ENCODE measurements around the gene TMPRSS11B.
"Not testable (repeated sequence)": the region's sequence is repeated elsewhere in the genome, so short reads cannot be mapped to it uniquely, and the experiment has no call there.

TMPRSS11B gene, protein sequence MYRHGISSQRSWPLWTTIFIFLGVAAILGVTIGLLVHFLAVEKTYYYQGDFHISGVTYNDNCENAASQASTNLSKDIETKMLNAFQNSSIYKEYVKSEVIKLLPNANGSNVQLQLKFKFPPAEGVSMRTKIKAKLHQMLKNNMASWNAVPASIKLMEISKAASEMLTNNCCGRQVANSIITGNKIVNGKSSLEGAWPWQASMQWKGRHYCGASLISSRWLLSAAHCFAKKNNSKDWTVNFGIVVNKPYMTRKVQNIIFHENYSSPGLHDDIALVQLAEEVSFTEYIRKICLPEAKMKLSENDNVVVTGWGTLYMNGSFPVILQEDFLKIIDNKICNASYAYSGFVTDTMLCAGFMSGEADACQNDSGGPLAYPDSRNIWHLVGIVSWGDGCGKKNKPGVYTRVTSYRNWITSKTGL

DNA sequence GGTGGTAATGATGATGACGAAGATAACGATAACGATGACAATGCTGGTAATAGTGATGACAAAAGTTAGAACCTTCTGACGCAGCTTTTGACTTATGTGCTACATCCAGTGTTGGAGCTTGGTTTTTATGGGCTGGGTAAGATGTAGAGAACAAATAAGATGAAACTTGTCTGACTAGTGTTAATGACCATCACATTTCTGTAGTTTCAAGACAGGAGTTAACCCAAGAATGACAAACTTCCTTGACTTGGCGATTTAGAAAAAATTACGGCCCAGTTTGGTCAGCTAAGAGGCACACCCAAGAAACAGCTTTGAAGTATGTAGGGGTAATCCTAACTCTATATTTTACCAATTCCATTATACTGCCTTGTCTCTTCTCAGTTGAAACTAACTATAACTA lies at the start of gene TMPRSS11B:
TSS of gene TMPRSS11B (minus strand) at position 101 of the 400 bp plus-strand sequence. CDS start 136 bp downstream, outside the sequence.
- no peak for DNase-seq

DNA sequence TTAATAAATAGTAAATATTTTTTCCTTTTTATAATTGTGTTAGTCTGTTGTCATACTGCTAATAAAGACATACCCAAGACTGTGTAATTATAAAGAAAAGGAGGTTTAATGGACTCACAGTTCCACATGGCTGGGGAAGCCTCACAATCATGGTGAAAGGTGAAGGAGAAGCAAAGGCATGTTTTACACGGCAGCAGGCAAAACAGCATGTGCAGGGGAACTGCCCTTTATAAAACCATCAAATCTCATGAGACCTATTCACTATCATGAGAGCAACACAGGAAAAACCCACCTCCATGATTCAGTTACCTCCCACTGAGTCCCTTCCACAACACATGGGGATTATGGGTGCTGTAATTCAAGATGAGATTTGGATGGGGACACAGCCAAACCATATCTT lies 45.8 kb upstream of the TMPRSS11B start:
- DNase-seq: no peak

DNA sequence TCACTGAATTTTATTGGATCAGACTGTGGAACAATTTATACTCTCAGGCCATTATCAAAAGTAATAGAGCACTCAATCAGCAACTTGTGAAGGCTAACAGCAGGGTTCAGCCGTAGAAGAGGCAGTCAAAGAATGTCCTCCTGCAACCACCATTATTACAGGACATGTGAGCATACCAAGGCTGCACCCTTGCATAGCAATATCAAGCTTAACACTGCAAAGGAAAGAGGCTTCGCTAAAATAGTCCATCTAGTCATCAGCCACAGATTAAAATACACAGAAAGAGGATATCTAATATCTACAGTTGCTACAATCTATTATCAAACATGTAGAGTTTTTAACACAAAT lies 42.9 kb upstream of the TMPRSS11B start:
- DNase-seq: no peak

DNA sequence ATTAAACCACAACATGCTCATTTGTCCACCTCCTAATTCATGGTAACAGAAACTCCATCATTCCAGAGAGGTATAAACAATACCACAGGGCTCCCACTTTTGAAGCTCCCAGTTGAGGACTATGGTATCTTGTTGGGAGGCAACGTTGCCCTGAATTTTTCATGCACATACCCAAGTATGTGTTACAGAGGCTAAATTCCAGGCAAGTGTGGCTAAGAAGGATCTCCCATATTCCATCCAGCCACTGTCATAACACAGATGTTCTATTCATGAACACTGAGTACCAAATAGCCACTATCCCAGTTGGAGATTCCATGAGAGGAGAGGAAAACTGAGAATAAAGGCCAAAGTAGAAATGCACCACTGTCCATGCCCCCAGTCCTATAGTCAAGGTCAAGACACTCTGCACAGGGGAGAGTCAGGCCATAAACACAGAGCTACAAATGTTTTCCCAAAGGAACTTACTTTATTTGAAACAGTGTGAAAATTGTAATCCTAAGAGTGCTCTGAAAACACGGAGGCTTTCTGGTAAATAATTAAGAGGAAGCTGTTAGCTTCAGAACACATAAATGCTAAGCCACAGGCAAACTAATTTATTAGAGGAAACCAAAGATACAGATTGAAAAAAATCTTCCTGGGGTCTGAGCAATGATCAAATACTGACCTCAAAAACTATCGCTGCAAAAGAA lies 42.4 kb upstream of the TMPRSS11B start:
- no peak for DNase-seq

DNA sequence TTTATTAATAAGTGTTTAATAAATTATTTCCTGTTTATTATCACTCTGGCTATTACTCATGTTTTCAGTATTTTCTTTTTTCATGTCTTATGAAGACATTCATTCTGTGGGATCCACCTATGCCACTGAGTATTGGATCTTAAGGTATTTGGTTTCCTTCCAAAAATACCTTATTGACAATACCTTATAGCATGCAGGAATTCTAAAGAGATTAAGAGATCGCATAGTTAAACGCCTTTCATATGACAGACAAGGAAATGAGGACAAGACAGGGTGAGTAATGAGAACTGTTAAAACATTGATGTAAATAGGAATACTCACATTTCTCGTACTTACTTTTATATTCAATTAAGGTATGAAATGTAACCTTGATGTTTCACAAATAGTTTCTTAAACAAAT lies 38.2 kb upstream of the TMPRSS11B start:
- no peak for DNase-seq

DNA sequence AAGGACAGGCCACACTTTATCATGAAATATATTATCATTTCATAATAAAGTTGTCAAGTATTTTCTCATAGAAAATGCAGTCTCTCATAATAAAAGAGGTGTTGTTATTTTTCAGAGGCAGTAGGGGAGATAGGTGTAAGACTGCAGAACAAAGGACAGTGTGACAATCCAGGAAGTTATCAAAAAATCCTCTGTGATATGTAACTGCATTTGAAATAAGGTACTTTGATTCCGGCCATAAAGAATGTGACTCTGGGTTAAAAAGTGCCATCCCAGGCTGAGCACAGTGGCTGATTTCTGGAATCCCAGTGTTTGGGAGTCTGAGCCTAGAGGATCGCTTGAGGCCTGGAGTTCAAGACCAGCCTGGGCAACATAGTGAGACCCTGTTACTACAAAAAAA lies 37.6 kb upstream of the TMPRSS11B start:
- DNase-seq: no peak

DNA sequence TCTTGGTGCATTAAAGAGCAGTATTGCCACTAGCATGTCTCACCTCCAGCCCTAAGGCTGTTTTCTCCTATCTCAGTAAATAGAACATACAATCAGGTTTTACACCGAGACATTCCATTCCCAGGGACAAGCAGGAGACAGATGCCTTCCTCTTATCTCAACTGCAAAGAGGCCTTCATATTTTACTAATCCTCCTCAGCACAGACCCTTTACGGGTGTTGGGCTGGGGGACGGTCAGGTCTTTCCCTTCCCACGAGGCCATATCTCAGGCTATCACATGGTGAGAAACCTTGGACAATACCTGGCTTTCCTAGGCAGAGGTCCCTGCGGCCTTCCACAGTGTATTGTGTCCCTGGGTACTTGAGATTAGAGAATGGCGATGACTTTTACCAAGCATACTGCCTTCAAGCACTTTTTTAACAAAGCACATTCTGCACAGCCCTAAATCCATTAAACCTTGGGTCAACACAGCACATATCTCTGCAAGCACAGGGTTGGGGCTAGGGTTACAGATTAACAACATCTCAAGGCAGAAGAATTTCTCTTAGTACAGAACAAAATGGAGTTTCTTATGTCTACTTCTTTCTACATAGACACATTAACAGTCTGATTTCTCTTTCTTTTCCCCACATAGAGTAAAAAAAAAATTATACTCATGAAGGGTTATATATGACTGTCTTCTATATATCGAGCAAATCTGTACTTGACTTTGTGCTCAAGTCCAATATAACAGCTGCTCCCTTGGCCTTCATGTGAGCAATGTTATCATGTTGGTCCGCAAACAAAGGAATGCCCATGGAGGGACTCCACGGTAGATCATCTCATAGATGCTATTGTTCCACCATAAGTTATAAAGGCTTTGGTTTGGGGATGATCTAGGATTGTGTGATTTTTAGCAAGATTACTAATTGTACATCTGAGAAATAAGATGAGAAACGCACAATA lies 36.6 kb upstream of the TMPRSS11B start:
- DNase-seq: not testable (repeated sequence)

DNA sequence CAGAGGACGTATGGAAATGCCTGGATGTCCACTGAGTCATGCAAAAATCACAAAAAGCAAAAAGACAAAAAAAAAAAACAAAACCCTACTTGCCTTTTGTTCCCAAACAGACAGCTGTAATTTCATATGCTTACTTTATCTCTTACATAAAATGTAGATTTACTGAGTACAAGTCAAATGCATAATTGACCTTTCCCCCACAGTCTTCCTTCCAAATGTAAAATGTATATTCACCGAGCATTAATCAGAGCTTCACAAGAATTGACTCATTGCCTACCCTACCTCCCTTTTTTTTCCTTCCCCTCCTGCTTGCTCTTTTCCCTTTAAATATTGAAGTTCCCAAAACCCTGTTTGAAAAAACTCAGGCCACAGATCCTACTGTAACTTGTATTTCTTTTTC lies 32.5 kb upstream of the TMPRSS11B start:
- DNase-seq: no peak

DNA sequence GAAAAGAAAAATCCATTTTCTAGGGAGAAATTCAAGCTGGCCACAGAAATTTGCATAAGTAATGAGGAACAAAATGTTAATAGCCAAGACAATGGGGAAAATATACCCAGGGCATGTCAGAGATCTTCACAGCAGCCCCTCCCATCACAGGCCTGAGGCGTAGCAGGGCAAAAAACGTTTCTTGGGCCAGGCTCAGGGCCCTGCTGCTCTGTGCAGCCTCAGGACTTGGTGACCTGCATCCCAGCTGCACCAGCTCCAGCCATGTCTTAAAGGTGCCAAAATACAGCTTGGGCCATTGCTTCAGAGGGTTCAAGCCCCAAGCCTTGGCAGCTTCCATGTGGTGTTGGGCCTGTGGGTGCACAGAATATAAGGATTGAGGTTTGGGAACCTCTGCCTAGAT lies 32.1 kb upstream of the TMPRSS11B start:
- DNase-seq: no peak

DNA sequence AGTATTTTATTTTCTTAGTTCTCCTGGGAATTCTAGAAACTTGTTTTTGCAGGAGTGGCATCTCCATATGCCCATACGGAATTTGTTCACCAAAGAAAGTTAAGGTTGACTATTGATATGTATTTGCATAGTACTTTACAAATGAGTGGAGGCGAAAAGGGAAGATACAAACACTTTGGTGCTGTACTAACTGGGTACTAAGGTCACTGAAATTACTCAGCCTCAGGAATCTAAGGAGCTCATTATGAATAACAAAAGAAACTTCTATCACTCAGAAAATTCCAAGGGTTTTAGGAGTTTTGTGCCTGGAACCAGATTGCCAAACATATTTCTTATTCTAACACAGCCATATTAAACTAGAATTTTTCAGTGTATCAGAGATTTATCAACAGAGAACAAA lies 27.4 kb upstream of the TMPRSS11B start:
- DNase-seq: no peak

DNA sequence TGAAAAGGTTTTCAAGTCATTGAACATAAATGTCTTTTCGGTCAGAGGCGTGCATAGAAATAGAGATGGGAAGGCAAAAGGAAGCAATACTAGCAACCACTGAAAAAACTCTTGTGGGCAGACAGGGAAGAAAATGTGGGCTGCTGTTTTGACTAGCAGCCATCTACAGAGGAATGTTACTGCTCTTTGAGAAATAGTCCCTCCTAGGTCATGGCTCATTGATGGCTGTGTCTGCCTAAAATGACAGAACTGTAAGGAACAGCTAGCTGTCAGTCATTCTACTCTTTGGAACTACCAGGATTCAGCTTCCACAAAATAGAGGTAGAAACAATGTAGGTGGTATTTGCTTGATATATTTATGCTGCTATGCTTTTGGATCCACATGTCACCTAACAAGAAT lies 26.9 kb upstream of the TMPRSS11B start:
- DNase-seq: no peak

DNA sequence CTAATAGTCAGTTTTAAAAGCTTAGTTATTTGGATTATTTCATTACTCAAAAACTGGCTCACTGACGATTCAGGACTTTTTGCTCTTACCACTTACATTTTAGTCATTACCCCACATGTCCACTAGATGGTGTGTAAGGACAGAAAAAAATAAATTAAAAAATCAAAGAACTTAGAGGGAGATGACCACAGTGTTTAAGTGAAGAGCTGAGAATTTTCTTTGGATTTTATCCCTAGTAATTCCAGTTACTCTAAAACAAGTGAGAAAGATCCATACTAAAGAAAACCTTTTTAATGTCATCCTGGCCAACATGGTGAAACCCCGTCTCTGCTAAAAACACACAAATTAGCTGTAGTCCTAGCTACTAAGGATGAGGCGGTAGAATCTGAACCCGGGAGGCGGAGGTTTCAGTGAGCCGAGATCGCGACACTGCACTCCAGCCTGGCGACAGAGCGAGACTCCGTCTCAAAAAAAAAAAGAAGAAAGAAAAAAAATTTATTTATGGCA lies 26.4 kb upstream of the TMPRSS11B start:
- peak; percentile 54 for DNase-seq

DNA sequence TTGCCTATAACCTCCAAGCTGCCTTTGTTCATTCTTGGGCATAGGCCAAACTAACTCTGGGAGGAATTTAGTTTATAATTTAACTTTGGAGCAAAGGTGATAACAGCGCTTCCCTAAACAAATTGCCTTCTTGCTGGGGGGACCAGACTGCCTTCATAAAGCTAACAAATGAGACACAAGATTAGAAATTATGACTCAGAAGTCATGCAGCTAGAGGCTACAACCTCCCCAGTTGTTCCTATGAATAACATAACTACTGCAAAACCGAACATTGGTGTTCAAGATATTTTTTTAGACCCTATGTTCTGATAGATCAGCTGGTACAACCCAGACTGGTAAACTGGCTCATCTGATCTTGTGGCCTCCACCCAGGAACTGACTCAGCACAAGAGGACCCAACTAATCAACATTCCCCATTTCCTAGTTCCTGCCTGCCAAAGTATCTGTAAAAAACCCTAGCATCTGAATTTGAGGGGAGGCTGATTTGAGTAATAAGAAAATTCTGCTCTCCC lies 22.0 kb upstream of the TMPRSS11B start:
- DNase-seq: no peak

DNA sequence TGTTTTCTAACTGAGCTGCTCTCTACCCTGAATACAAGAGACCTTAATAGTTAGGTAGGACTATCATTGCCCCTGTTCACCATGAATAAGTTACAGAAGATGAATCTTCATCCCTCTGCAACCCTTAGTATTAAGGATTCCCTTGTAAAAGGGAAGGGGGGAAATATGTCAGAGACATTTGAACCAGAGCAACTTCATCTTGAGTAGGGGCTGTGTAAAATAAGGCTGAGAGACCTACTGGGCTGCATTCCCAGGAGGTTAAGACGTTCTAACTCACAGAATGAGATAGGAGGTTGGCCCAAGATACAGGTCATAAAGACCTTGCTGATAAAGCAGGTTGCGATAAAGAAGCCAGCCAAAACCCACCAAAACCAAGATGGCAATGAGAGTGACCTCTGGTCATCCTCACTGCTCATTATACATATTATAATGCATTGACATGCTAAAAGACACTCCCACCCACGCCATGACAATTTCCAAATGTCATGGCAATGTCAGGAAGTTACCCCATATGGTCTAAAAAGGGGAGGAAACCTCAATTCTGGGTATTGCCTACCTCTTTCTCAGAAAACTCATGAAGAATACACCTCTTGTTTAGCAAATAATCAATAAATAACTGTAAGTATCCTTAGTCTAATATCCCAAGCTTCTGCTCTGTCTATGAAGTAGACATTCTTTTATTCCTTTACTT lies 19.5 kb upstream of the TMPRSS11B start:
- no peak for DNase-seq

DNA sequence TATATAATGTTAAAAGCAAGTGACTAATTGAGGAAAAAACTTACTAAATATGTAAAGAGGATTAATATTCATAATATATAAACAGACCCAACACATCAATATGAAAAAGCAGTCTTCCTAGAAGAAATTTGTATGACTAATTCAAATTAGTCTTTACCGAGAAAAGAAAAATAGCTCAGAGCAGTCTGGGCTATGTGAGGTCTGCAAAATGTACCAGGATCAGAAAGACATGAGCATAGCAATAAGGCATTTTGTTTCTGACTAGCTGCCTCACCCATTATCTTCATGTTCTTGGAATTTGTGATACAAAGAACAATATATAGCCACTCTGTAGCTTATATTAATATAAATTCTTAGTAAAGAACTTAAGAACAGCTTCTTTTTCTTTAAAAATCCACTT lies 13.7 kb upstream of the TMPRSS11B start:
- DNase-seq: no peak

DNA sequence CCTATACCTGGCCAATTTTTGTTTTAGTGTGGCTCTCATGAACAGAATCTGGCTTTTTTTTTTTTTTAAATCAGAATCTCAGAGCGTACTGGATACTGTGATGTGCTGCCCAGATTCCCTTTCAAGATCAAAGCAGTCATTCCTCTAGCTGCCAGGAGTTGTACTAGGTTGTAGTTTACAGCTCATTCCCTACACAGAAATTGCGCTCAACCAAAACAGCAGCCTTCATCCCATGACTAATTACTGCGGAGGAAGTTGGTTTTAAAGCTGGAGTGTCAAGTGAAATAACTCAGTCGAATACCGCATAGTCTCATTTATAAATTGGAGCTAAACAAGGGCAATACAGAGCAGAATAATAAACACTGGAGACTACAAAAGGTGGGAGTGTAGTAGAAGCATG lies 12.2 kb upstream of the TMPRSS11B start:
- no peak for DNase-seq

DNA sequence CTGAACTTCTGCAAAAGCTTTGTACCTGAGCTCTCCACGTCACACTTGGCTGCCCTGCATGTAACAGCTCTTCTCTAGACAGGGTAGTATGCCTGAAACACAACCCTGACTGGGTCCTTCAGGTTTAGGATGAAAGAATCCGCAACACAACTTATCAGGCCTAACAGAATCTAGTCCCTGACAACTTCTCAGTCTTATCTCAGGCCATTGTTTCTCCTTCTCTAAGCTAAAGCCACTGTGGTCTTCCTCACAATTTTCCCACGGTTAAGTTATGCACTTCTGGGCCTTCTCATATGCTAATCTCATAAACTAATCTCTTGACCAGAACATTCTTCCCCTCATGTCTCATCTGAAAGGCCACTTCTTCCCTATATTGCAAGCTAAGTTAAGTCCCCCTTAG lies 10.8 kb upstream of the TMPRSS11B start:
- no peak for DNase-seq

DNA sequence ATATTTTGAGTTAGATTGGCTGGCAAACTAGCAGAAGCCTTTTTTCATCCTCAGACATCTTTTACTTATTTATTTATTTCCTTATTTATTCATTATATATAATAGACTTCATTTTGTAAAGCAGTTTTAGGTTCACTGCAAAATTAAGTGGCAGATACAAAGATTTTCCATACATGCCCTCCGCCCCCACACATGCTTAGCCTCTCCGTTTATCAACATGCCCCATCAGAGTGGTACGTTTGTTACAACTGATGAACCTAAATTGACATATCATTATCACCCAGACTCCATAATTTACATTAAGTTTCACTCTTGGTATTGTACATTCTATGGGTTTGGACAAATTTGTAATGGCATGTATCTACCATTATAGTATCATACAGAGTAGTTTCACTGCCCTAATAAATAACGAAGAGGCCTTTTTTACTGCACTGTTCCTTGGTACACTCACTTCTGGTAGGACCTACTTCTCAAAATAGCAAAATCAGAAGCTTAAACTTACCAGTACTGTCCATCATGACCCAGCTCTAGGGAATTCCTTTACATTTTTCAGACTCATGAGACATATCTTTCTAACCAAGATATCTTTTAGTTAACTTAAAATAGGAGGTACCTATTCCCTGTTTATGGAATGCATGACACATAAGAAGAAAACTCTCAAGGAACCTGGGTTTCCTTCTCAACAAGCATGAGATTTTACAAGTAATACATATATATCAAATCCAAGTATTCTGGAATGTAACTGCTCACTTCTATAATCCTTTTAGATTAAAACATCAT lies 4.8 kb upstream of the TMPRSS11B start:
- DNase-seq: no peak

DNA sequence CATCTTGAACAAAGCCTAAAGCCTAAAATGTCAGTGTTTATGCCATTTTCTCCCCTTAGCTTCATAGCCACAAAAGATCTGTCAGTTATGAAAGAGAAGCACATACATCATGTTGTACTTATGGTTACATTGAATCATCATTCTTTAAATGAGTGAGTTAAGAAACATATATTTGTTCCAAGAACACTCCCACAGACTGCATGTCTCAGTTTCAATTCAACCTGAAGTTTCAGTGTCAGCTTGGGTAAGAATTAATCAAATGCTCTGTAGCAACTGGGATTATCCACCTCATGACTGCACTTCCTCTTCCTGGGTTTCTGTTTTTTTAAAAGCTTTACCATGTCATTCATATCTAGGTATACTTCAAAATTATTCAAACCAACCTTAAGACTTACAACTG lies 3.9 kb upstream of the TMPRSS11B start:
- DNase-seq: no peak

DNA sequence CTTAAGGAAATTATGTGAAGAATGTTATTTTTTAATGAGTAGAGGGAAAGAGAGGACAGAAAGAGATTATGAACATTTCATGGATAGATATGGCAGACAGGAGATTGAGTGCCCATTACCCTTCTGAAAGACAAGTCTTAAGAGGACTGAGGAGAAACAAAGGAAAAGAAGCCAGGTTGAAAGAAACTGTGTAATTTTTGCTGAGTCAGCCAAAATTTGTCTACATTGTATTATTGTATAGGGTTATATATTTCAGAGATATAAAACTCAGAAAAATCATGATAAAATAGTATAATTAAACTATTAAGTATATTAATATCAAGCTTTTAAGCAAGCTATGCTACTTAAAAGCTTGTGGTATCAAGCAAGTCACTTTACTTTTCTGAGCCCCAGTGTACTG lies 4.9 kb downstream of the TMPRSS11B start:
- DNase-seq: no peak

DNA sequence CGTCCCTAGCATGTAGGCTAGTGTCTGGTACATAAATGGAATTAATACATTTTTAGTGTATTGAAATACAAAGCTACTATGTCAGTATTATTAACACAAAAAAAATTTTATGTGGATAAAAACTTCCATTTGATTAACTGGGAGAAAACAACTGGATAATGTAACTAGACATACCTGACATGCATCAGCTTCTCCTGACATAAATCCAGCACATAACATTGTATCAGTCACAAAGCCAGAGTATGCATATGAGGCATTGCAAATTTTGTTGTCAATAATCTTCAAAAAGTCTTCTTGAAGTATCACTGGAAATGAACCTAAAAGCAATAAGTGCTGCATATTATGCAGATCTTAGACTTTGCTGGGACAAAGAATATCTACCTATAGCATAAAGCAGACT lies 16.9 kb downstream of the TMPRSS11B start:
- no peak for DNase-seq

DNA sequence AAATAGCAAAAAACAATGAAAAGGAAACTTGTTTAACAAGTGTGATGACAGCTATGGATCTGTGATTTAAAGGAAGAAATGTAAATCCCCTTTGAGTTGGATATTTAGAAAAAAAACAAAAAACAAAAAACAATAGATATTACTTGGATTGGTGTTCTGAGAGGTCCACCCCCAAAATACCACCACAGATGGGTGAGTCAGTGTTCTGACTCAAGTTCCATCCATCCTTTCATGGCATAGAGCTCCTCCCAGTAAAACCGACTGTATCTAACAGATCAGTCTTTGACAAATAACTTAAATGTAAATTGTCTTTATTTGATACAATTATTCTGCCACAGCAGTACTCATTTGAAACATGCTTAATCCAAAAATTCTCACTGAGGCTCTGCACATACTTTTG lies 27.4 kb downstream of the TMPRSS11B start:
- DNase-seq: no peak

All from NCI-H1092 treated with DMSO at 0.1 percent for 48 hours (cell line).